K562 (cell line): Measurements from ENCODE around the gene MRGPRD. TPM values are rescaled to one million over a fixed set of nuclear protein-coding genes. Genes with fewer than 3 reads are reported as not detected.

ENCODE experiments used
- ATAC-seq: fragments of 200-7000 bp; cut with Tn5 transposase; 3 replicates; pipeline ENCODE4 v1.9.1; 2020; ENCODE audit warnings: moderate library complexity
- BruUV-seq: library from RNA; stranded (reverse); fragments of 400-500 nt; replicated peaks from 2 replicates; lab custom pipeline; 2021; lab: Mats Ljungman, UMichigan
- CTCF ChIA-PET: fragments of 300-600 bp; formaldehyde crosslinking; extraction: SDS; loops from one replicate; lab custom pipeline; 2021; ENCODE audit warnings: low intra/inter-chr PET ratio; lab: Yijun Ruan, JAX
- POLR2A ChIA-PET: fragments of 300-600, 350-650 bp; sonication (Branson Sonifier 250); formaldehyde crosslinking; extraction: SDS; loops from one replicate; lab custom pipeline; 2021; ENCODE audit warnings: antibody characterized with exemption, inconsistent platforms; lab: Yijun Ruan, JAX
- DNase-seq, 4 experiments: peaks; one replicate each; pipeline versions ENCODE4 v3.0.0 to v3.0.0-alpha.2; 2011 to 2018; ENCODE audit warnings: low spot score in 3 of 4, mixed read lengths in 3 of 4; ENCODE audit errors: extremely low read depth in 1 of 4
- FAIRE-seq: peaks from 2 replicates; lab custom pipeline; 2011; peaks lifted over from hg19 to GRCh38; lab: Jason Lieb, UNC
- H2AFZ ChIP-seq: 2 replicates; pipeline ENCODE4 v1.6.0; 2011; ENCODE audit warnings: low read depth, low read length, control low read depth, inconsistent platforms
- H3K27ac ChIP-seq: fragments of 200-600 bp; 3 replicates; pipeline ENCODE4 v1.8.0; 2011; ENCODE audit warnings: low read depth, mild to moderate bottlenecking, control low read depth, inconsistent platforms, low read length, moderate library complexity, mixed read lengths; ENCODE audit errors: extremely low read depth
- H3K27me3 ChIP-seq, 2 experiments: fragments of 300-600 bp in 1 of 2; 2 replicates in 1 of 2; 3 replicates in 1 of 2; pipeline versions ENCODE4 v1.6.0 to v1.8.0; 2011; ENCODE audit warnings: inconsistent platforms in 2 of 2, low read length in 2 of 2, mild to moderate bottlenecking in 1 of 2, mixed read lengths in 1 of 2, moderate library complexity in 1 of 2; ENCODE audit not compliant: control insufficient read depth in 2 of 2, insufficient read depth in 2 of 2
- H3K36me3 ChIP-seq: fragments of 300-600 bp; 3 replicates; pipeline ENCODE4 v1.8.0; 2011; ENCODE audit warnings: mild to moderate bottlenecking, low read length, inconsistent platforms; ENCODE audit not compliant: control insufficient read depth, insufficient read depth
- H3K4me1 ChIP-seq, 2 experiments: fragments of 200-600 bp in 1 of 2; replicated peaks in 1 of 2; 2 replicates in 1 of 2; 3 replicates in 1 of 2; pipeline versions ENCODE4 v1.5.1 to v1.8.0; 2011; ENCODE audit warnings: inconsistent platforms in 2 of 2, low read length in 2 of 2, mild to moderate bottlenecking in 1 of 2, mixed read lengths in 1 of 2, moderate library complexity in 1 of 2; ENCODE audit not compliant: control insufficient read depth in 2 of 2, insufficient read depth in 2 of 2
- H3K4me2 ChIP-seq: 2 replicates; pipeline ENCODE4 v1.6.1; 2011; ENCODE audit warnings: low read length, control low read depth, inconsistent platforms, mixed read lengths; ENCODE audit not compliant: insufficient read depth
- H3K4me3 ChIP-seq: fragments of 200-600 bp; sonication (generic), shearing (Covaris generic); 2 replicates; pipeline ENCODE4 v1.5.1; 2016; ENCODE audit warnings: control low read depth, inconsistent platforms
- H3K79me2 ChIP-seq: fragments of 200-600 bp; 3 replicates; pipeline ENCODE4 v1.8.0; 2011; ENCODE audit warnings: low read length, inconsistent platforms; ENCODE audit not compliant: control insufficient read depth, insufficient read depth
- H3K9ac ChIP-seq, 2 experiments: 2 replicates each; pipeline versions ENCODE4 v1.6.0 to v1.6.1; 2011; ENCODE audit warnings: low read depth in 2 of 2, low read length in 2 of 2, control low read depth in 1 of 2, inconsistent platforms in 1 of 2, mild to moderate bottlenecking in 1 of 2, mixed read lengths in 1 of 2; ENCODE audit not compliant: insufficient read depth in 1 of 2
- H3K9me1 ChIP-seq: one replicate; pipeline ENCODE4 v1.6.0; 2011; ENCODE audit warnings: inconsistent platforms, mild to moderate bottlenecking, low read length, moderate library complexity; ENCODE audit not compliant: control insufficient read depth, insufficient read depth
- H3K9me3 ChIP-seq: replicated peaks from 2 replicates; pipeline ENCODE4 v1.5.1; 2011; ENCODE audit warnings: low read depth, low read length, inconsistent platforms; ENCODE audit not compliant: control insufficient read depth, insufficient read depth
- H4K20me1 ChIP-seq: replicated peaks from 2 replicates; pipeline ENCODE4 v1.6.1; 2011; ENCODE audit warnings: low read length, inconsistent platforms, mixed read lengths; ENCODE audit not compliant: control insufficient read depth, insufficient read depth
- ARID1B ChIP-seq: fragments of 450-650 bp; IDR thresholded peaks from 2 replicates; pipeline ENCODE4 v1.6.1; 2016; ENCODE audit warnings: antibody characterized with exemption, mild to moderate bottlenecking, inconsistent platforms
- CBFA2T3 ChIP-seq: fragments of 450-650 bp; IDR thresholded peaks from 2 replicates; pipeline ENCODE4 v1.6.1; 2017
- ETV1 ChIP-seq: fragments of 450-650 bp; conservative IDR thresholded peaks from 2 replicates; pipeline ENCODE4 v1.6.1; 2016; ENCODE audit warnings: missing genetic modification characterization, control low read depth, low read depth, missing compliant biosample characterization
- FOS ChIP-seq: IDR thresholded peaks from 3 replicates; pipeline ENCODE4 v1.6.1; 2011; ENCODE audit not compliant: insufficient read length; ENCODE audit errors: extremely low read depth
- FOSL1 ChIP-seq: fragments of 200-800 bp; sonication (Bioruptor generic); conservative IDR thresholded peaks from 2 replicates; pipeline ENCODE4 v1.6.1; 2016; ENCODE audit warnings: missing genetic modification characterization, missing compliant biosample characterization
- GATA2 ChIP-seq: sonication (generic); formaldehyde crosslinking; IDR thresholded peaks from 2 replicates; pipeline ENCODE4 v1.4.0; 2020; ENCODE audit warnings: mild to moderate bottlenecking, missing genetic modification reagents
- MECOM ChIP-seq: fragments of 250-450 bp; sonication (Bioruptor Pico); IDR thresholded peaks from 2 replicates; pipeline ENCODE4 v1.8.0; 2022; ENCODE audit warnings: inconsistent platforms
- MED1 ChIP-seq: sonication (generic); formaldehyde crosslinking; IDR thresholded peaks from 2 replicates; pipeline ENCODE4 v1.8.1; 2023; ENCODE audit warnings: missing genetic modification reagents, borderline replicate concordance
- SMAD2 ChIP-seq: fragments of 150-350 bp; IDR thresholded peaks from 2 replicates; pipeline ENCODE4 v1.6.1; 2014; ENCODE audit warnings: low read depth, mild to moderate bottlenecking, low read length
- ZFP91 ChIP-seq: sonication (generic); formaldehyde crosslinking; IDR thresholded peaks from 2 replicates; pipeline ENCODE4 v1.8.0; 2022; ENCODE audit warnings: mild to moderate bottlenecking, missing genetic modification reagents
- WGBS: fragments of 100-300 bp; shearing (Covaris generic); methylation state at CpG from one replicate; pipeline ENCODE4 v1.1.6; 2016; ENCODE audit warnings: low coverage, mixed read lengths; ENCODE audit not compliant: insufficient coverage; ENCODE audit errors: missing lambda C conversion rate; 5-methylcytosine and 5-hydroxymethylcytosine counted together
- in situ Hi-C: fragments of 300-500 bp; cut with MboI; formaldehyde crosslinking; loops from 4 replicates; pipeline ENCODE4 v1.15.0; 2018; ENCODE audit warnings: inconsistent platforms, mixed read lengths
- intact Hi-C: fragments of 100-400 bp; cut with micrococcal nuclease; formaldehyde crosslinking; loops from 2 replicates; pipeline ENCODE4 v1.14.2; 2022
- polyA plus RNA-seq, 8 experiments: library from polyadenylated mRNA; depleted of rRNA in 4 of 8; stranded (reverse) in 5 of 8; unstranded in 3 of 8; fragments of >200 nt; fragmentation: Nextera tagmentation in 2 of 8; fragmentation: Illumina TruSeq in 1 of 8; extraction: Ambion mirVana in 2 of 8; extraction: Trizol in 1 of 8; gene quantifications; 2 replicates each; pipeline versions ENCODE4 v1.2.1 to v1.2.3, GENCODE V29; 2011 to 2014; ENCODE audit warnings: inconsistent platforms in 1 of 8, missing spikeins in 1 of 8
- total RNA-seq, 7 experiments: library from RNA; depleted of rRNA in 6 of 7; stranded (reverse); fragments of >200 nt in 6 of 7; fragmentation: Illumina TruSeq in 2 of 7; extraction: Trizol in 2 of 7; gene quantifications; 2 replicates each; pipeline versions ENCODE4 v1.2.1 to v1.2.3, GENCODE V29; 2011 to 2021; ENCODE audit warnings: low replicate concordance in 1 of 7
- TF ChIP-seq, protein P1 (sequence below), 3 experiments: IDR thresholded peaks in 2 of 3; conservative IDR thresholded peaks in 1 of 3; 2 replicates each; pipeline ENCODE4 v1.5.1; 2011 to 2012; ENCODE audit warnings: low read length in 3 of 3, mild to moderate bottlenecking in 3 of 3, control low read depth in 2 of 3, improper control_type of control experiment in 1 of 3, inconsistent platforms in 1 of 3, low read depth in 1 of 3, mixed read lengths in 1 of 3, moderate library complexity in 1 of 3; ENCODE audit not compliant: insufficient read depth in 2 of 3
- TF ChIP-seq, protein P2 (sequence below): fragments of 200-400 bp; formaldehyde crosslinking; IDR thresholded peaks from 2 replicates; pipeline ENCODE4 v1.6.1; 2017; ENCODE audit warnings: mild to moderate bottlenecking, low read depth, low read length, moderate library complexity
- TF ChIP-seq, protein P3 (sequence below): sonication (generic); IDR thresholded peaks from 2 replicates; pipeline ENCODE4 v1.6.1; 2016

Gene MRGPRD
- total and polyA plus RNA-seq, 9 of the 15 experiments (the other 6 are each of a cell fraction or from before 2014, with no cell fraction given), result not detected

DNA sequence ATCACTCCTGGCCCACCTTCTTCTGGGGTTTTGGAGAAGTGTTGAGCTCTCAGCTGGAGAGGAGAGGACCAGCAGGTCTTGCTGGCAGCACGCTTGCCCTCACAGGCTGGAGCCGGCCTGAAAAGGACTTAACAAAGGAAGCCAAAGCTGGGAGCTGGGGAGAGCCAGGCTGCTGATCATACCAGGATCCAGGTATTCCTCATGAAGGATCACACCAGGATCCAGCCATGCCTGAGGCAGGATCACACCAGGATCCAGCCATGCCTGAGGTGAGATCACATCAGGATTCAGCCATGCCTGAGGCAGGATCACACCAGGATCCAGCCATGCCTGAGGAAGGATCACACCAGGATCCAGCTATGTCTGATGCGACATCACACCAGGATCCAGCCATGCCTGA, 17.0 kb downstream of the MRGPRD start (continued):
- no peak for TF ChIP-seq ZFP91 (CRISPR knock-in tag)

DNA sequence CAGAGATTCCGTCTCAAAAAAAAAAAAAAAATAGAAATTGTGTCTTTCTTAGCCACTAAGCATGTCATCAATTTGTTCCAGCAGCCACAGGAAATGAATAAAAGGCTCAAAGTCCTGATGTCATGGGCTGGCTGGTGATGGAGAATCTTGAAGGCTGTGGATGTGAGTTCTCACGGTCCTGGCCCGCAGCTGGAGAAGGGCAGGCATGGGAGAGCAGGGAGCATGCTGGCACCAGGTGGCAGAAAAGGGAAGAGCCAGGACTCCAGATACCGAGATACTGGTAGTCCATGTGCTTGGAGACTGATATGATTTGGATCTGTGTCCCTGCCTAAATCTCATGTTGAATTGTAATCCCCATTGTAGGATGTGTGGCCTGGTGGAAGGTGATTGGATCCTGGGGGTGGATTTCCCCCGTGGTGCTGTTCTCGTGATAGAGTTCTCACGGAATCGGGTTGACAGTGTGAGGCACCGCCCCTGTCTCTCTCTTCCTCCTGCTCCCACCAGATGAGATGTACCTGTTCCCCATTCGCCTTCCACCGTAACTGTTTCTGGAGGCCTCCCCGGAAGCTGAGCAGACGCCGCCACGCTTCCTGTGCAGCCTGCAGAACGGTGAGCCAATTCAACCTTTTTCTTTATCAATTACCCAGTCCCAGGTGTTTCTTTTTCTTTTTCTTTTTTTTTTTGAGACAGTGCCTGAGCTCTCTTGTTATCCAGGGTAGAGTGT, 18.1 kb downstream of the MRGPRD start:
- TF ChIP-seq, protein P1, sequence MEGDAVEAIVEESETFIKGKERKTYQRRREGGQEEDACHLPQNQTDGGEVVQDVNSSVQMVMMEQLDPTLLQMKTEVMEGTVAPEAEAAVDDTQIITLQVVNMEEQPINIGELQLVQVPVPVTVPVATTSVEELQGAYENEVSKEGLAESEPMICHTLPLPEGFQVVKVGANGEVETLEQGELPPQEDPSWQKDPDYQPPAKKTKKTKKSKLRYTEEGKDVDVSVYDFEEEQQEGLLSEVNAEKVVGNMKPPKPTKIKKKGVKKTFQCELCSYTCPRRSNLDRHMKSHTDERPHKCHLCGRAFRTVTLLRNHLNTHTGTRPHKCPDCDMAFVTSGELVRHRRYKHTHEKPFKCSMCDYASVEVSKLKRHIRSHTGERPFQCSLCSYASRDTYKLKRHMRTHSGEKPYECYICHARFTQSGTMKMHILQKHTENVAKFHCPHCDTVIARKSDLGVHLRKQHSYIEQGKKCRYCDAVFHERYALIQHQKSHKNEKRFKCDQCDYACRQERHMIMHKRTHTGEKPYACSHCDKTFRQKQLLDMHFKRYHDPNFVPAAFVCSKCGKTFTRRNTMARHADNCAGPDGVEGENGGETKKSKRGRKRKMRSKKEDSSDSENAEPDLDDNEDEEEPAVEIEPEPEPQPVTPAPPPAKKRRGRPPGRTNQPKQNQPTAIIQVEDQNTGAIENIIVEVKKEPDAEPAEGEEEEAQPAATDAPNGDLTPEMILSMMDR (IDR thresholded peaks at IDR 0.05 in 2 of 3, conservative IDR thresholded peaks at IDR 0.05 in 1 of 3; ENCODE audit: insufficient read depth in 2 of 3, low read depth in 1 of 3, low read length in 3 of 3), result peak in 1 of 3 experiments; percentile 11; a peak in 1 of 6 replicates
- TF ChIP-seq ETV1, result no peak
- TF ChIP-seq, protein P2, sequence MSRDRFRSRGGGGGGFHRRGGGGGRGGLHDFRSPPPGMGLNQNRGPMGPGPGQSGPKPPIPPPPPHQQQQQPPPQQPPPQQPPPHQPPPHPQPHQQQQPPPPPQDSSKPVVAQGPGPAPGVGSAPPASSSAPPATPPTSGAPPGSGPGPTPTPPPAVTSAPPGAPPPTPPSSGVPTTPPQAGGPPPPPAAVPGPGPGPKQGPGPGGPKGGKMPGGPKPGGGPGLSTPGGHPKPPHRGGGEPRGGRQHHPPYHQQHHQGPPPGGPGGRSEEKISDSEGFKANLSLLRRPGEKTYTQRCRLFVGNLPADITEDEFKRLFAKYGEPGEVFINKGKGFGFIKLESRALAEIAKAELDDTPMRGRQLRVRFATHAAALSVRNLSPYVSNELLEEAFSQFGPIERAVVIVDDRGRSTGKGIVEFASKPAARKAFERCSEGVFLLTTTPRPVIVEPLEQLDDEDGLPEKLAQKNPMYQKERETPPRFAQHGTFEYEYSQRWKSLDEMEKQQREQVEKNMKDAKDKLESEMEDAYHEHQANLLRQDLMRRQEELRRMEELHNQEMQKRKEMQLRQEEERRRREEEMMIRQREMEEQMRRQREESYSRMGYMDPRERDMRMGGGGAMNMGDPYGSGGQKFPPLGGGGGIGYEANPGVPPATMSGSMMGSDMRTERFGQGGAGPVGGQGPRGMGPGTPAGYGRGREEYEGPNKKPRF, result no peak
- TF ChIP-seq, protein P3, sequence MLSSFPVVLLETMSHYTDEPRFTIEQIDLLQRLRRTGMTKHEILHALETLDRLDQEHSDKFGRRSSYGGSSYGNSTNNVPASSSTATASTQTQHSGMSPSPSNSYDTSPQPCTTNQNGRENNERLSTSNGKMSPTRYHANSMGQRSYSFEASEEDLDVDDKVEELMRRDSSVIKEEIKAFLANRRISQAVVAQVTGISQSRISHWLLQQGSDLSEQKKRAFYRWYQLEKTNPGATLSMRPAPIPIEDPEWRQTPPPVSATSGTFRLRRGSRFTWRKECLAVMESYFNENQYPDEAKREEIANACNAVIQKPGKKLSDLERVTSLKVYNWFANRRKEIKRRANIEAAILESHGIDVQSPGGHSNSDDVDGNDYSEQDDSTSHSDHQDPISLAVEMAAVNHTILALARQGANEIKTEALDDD, result no peak
- no peak for TF ChIP-seq MECOM (CRISPR knock-in tag)
- TF ChIP-seq SMAD2, result no peak
- no peak for TF ChIP-seq GATA2
- no peak for TF ChIP-seq FOS
- peak; percentile 29 for TF ChIP-seq CBFA2T3
- 0 out of 2 replicates have a peak, but pooled peaks have one; percentile 9 for TF ChIP-seq ARID1B
- TF ChIP-seq MED1 (CRISPR knock-in tag), result no peak
- TF ChIP-seq FOSL1 (tag), result no peak
- Histone ChIP-seq H3K9me1 (no peaks in the 10 kb centered on the region), H3K27ac (no peak overlapping the region), H2AFZ (peak overlapping the region; percentile 14; the same call in 1 of the 2 replicates), H3K36me3 (no peaks in the 10 kb centered on the region), H3K4me2 (no peak overlapping the region), H3K9me3 (no peaks in the 10 kb centered on the region), H3K27me3 (peaks cover 38 to 76% of the 10 kb centered on the region in 2 experiments; a peak in 4 of 5 replicates), H3K4me1 (peaks cover 0 to 14% of the 10 kb centered on the region in 2 experiments; a peak in 2 of 5 replicates), H4K20me1 (no peaks in the 10 kb centered on the region; the same call in 1 of the 2 replicates), H3K79me2 (no peaks in the 10 kb centered on the region), H3K9ac (no peak overlapping the region), H3K4me3 (no peak overlapping the region)
- BruUV-seq, result no TSS peak
- in situ Hi-C loops (no loop called here), intact Hi-C loops (no loop called here)
- ATAC-seq (no peak), DNase-seq (no peak), FAIRE-seq (no peak)
- WGBS, result 23% methylated on average over 14 of the region's 16 CpGs
- POLR2A ChIA-PET, result no interaction called here
- CTCF ChIA-PET, result no interaction called here
